ENCODE results near the gene UBE4A. TPM values are rescaled to one million over a fixed set of nuclear protein-coding genes. Genes with fewer than 3 reads are reported as not detected.

UBE4A gene
- total and polyA plus RNA-seq, 10 of the 15 experiments (the other 5 are each of a cell fraction or from before 2014, with no cell fraction given), result 6.2 to 39.6 (median 30.3) TPM

DNA sequence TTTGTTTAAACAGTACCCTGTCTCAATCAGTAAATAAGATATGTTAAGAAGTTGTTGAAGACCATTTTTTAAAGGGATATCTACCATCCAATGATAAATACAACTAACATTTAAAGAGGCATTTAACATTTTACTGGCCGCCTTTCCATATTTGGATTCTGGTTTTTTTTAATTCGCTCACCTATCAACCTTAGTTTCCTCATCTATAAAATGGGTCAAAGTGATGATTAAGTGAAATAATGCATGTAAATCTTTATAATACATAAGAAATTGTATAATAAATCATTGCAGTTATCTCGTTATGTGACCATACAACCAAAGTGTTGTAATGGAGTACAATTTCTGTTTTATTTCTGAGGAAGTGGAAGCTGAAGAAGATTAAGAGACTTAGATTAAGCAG is 24.3 kb downstream of the UBE4A start:
- no peak for FAIRE-seq
- WGBS (ENCODE audit: insufficient coverage, insufficient replicate concordance, low lambda C conversion rate, missing lambda C conversion rate), result 95% methylated on average over 3 of the region's 3 CpGs
- no TSS peak for BruUV-seq (replicated peaks)
- TF ChIP-seq, protein P1, sequence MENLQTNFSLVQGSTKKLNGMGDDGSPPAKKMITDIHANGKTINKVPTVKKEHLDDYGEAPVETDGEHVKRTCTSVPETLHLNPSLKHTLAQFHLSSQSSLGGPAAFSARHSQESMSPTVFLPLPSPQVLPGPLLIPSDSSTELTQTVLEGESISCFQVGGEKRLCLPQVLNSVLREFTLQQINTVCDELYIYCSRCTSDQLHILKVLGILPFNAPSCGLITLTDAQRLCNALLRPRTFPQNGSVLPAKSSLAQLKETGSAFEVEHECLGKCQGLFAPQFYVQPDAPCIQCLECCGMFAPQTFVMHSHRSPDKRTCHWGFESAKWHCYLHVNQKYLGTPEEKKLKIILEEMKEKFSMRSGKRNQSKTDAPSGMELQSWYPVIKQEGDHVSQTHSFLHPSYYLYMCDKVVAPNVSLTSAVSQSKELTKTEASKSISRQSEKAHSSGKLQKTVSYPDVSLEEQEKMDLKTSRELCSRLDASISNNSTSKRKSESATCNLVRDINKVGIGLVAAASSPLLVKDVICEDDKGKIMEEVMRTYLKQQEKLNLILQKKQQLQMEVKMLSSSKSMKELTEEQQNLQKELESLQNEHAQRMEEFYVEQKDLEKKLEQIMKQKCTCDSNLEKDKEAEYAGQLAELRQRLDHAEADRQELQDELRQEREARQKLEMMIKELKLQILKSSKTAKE (IDR thresholded peaks at IDR 0.05; ENCODE audit: low read depth, poor library complexity, severe bottlenecking), result no peak
- TF ChIP-seq DPF2 (IDR thresholded peaks at IDR 0.05) (no peak), TCF3 (IDR thresholded peaks at IDR 0.05; ENCODE audit: borderline replicate concordance, insufficient read depth, low read depth, low read length) (no peak), MEF2B (IDR thresholded peaks at IDR 0.05; ENCODE audit: partially characterized antibody, poor library complexity, severe bottlenecking) (no peak), TAF1 (IDR thresholded peaks at IDR 0.05; ENCODE audit: borderline replicate concordance, low read depth, low read length) (no peak), KDM1A (IDR thresholded peaks at IDR 0.05; ENCODE audit: borderline replicate concordance) (no peak), KLF5 (IDR thresholded peaks at IDR 0.05; ENCODE audit: partially characterized antibody) (no peak), HCFC1 (IDR thresholded peaks at IDR 0.05; ENCODE audit: low read length) (no peak), MTA3 (IDR thresholded peaks at IDR 0.05; ENCODE audit: borderline replicate concordance, low read length) (no peak), ZSCAN29 (IDR thresholded peaks at IDR 0.05) (no peak), IKZF1 (conservative IDR thresholded peaks at IDR 0.05) (no peak)
- TF ChIP-seq, protein P2, sequence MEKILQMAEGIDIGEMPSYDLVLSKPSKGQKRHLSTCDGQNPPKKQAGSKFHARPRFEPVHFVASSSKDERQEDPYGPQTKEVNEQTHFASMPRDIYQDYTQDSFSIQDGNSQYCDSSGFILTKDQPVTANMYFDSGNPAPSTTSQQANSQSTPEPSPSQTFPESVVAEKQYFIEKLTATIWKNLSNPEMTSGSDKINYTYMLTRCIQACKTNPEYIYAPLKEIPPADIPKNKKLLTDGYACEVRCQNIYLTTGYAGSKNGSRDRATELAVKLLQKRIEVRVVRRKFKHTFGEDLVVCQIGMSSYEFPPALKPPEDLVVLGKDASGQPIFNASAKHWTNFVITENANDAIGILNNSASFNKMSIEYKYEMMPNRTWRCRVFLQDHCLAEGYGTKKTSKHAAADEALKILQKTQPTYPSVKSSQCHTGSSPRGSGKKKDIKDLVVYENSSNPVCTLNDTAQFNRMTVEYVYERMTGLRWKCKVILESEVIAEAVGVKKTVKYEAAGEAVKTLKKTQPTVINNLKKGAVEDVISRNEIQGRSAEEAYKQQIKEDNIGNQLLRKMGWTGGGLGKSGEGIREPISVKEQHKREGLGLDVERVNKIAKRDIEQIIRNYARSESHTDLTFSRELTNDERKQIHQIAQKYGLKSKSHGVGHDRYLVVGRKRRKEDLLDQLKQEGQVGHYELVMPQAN (conservative IDR thresholded peaks at IDR 0.05), result no peak
- TF ChIP-seq, protein P3, sequence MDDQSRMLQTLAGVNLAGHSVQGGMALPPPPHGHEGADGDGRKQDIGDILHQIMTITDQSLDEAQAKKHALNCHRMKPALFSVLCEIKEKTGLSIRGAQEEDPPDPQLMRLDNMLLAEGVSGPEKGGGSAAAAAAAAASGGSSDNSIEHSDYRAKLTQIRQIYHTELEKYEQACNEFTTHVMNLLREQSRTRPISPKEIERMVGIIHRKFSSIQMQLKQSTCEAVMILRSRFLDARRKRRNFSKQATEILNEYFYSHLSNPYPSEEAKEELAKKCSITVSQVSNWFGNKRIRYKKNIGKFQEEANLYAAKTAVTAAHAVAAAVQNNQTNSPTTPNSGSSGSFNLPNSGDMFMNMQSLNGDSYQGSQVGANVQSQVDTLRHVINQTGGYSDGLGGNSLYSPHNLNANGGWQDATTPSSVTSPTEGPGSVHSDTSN (IDR thresholded peaks at IDR 0.05; ENCODE audit: insufficient replicate concordance, low read depth, low read length), result no peak
- TF ChIP-seq, protein P4, sequence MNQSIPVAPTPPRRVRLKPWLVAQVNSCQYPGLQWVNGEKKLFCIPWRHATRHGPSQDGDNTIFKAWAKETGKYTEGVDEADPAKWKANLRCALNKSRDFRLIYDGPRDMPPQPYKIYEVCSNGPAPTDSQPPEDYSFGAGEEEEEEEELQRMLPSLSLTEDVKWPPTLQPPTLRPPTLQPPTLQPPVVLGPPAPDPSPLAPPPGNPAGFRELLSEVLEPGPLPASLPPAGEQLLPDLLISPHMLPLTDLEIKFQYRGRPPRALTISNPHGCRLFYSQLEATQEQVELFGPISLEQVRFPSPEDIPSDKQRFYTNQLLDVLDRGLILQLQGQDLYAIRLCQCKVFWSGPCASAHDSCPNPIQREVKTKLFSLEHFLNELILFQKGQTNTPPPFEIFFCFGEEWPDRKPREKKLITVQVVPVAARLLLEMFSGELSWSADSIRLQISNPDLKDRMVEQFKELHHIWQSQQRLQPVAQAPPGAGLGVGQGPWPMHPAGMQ (IDR thresholded peaks at IDR 0.05; ENCODE audit: borderline replicate concordance), result no peak
- TF ChIP-seq, protein P5, sequence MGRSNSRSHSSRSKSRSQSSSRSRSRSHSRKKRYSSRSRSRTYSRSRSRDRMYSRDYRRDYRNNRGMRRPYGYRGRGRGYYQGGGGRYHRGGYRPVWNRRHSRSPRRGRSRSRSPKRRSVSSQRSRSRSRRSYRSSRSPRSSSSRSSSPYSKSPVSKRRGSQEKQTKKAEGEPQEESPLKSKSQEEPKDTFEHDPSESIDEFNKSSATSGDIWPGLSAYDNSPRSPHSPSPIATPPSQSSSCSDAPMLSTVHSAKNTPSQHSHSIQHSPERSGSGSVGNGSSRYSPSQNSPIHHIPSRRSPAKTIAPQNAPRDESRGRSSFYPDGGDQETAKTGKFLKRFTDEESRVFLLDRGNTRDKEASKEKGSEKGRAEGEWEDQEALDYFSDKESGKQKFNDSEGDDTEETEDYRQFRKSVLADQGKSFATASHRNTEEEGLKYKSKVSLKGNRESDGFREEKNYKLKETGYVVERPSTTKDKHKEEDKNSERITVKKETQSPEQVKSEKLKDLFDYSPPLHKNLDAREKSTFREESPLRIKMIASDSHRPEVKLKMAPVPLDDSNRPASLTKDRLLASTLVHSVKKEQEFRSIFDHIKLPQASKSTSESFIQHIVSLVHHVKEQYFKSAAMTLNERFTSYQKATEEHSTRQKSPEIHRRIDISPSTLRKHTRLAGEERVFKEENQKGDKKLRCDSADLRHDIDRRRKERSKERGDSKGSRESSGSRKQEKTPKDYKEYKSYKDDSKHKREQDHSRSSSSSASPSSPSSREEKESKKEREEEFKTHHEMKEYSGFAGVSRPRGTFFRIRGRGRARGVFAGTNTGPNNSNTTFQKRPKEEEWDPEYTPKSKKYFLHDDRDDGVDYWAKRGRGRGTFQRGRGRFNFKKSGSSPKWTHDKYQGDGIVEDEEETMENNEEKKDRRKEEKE (IDR thresholded peaks at IDR 0.05), result no peak

More for the DNA sequence above, 24.3 kb downstream of the UBE4A start:
- H3K27me3 ChIP-seq (replicated peaks in 1 of 2; ENCODE audit: control insufficient read depth in 2 of 2, insufficient read depth in 2 of 2, low read length in 1 of 2), result no peaks in the 10 kb centered on the region
- intact Hi-C loops (cut with micrococcal nuclease; ENCODE audit: unreplicated experiment), result no loop called here
- no peak overlapping the region for H3K9ac ChIP-seq (ENCODE audit: control insufficient read depth, insufficient read depth, low read length)
- SMC1A ChIA-PET (ENCODE audit: uncharacterized antibody, unreplicated experiment), result interaction anchor here (1.3 kb wide), 1 partner anchor 16 kb away, joined by 3 read pairs; no protein-coding TSS in a partner anchor
- DNase-seq (ENCODE audit: low read depth, low spot score), result no peak
- RAD21 ChIA-PET (ENCODE audit: unreplicated experiment), result no interaction called here
- H3K4me3 ChIP-seq, result no peak overlapping the region
- no peak overlapping the region for H2AFZ ChIP-seq (ENCODE audit: control insufficient read depth, low read depth, low read length)
- in situ Hi-C loops (cut with MboI), result loop anchor here (25.0 kb wide), 1 partner anchor 104 kb away; no protein-coding TSS in a partner anchor
- no peak overlapping the region for H3K4me2 ChIP-seq (ENCODE audit: control insufficient read depth, insufficient read depth)
- H3K27ac ChIP-seq (ENCODE audit: control insufficient read depth, insufficient read depth), result no peak overlapping the region
- POLR2A ChIA-PET, result no interaction called here
- peaks cover 9 to 51% of the 10 kb centered on the region in 2 experiments for H3K36me3 ChIP-seq (ENCODE audit: control insufficient read depth in 2 of 2, insufficient read depth in 2 of 2, low read length in 1 of 2)
- CTCF ChIA-PET, result interaction anchor here (0.5 to 0.8 kb wide), 2 partner anchors 185 to 188 kb away, joined by 3 to 4 read pairs; no protein-coding TSS in a partner anchor
- H3K4me1 ChIP-seq (ENCODE audit: control insufficient read depth, insufficient read depth, low read length), result no peaks in the 10 kb centered on the region
- ATAC-seq, result no peak
- no peaks in the 10 kb centered on the region for H3K9me3 ChIP-seq (replicated peaks; ENCODE audit: control insufficient read depth, insufficient read depth, low read length)
- H4K20me1 ChIP-seq (ENCODE audit: control insufficient read depth, insufficient read depth), result no peaks in the 10 kb centered on the region
- no peaks in the 10 kb centered on the region for H3K79me2 ChIP-seq (ENCODE audit: control insufficient read depth, insufficient read depth, low read length)
